Stimulated activated CD8-positive, alpha-beta memory T cell treated with anti-CD3 and anti-CD28 coated beads, Interleukin-4, amount 100 ng/mL, for 24 hours (primary cell): Measurements from ENCODE around the gene MTFP1.
"Not testable (repeated sequence)": the region's sequence is repeated elsewhere in the genome, so short reads cannot be mapped to it uniquely, and the experiment has no call there.

Experiments used
- DNase-seq: peaks from one replicate; pipeline ENCODE4 v3.0.0-alpha.2; 2020; ENCODE audit warnings: low read depth

Gene MTFP1

GRCh38 chr22:30402028-30402765 is 23.4 kb upstream of the MTFP1 start:
- no peak for DNase-seq

DNA sequence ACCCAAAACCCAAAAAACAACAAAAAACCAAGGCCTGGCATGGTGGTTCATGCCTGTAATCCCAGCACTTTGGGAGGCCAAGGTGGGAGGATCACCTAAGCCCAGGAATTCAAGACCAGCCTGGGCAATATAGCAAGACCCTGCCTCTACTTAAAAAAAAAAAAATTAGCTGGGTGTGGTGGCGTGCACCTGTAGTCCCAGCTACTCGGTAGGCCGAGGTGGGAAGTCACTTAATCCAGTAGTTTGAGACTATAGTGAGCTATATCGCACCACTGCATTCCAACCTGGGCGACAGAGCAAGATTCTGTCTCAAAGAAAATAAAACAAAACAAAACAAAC is 22.8 kb upstream of the MTFP1 start:
- DNase-seq, result not testable (repeated sequence)

DNA sequence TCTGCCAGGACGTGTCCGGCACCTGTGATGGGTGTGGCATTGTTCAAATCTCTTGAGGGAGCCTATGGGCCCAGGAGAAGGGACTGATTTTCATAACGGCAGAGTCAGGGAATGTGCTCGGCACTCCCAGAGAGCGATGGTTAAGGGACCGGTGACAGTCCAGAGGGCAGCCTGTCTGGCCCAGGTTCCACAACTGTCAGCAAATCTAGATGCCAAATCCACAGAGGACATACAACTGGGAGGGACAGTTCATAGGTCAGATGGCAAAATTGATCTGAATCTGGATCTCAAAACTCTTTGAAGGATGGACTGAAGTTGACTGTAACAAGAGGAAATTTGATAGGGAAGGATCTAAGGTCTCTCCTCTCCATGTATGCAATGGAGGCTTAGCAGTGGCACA is 21.3 kb upstream of the MTFP1 start:
- no peak for DNase-seq

GRCh38 chr22:30405731-30406130 is 19.8 kb upstream of the MTFP1 start:
- no peak for DNase-seq

DNA sequence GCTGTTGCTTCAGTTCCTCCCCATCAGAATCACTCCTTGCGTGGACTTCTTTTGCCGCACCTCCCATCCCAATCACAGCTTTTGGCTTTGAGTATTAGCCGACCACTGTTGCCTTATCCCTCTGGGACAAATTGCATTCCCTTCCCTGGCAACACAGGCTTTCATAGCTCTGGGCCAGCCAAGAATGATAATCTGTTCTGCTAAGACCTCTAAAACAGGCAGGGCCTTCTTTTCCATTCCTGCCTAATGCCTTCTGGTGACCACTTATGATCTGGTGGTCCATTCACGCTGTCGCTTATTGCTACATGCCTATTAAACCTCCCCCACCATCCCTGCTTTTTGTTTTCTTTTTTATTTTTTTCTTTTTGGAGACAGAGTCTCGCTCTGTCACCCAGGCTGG is 19.2 kb upstream of the MTFP1 start:
- no peak for DNase-seq

- DNase-seq, result no peak
These were observed 17.0 kb upstream of the MTFP1 start for GRCh38 chr22:30408388-30409102.

DNA sequence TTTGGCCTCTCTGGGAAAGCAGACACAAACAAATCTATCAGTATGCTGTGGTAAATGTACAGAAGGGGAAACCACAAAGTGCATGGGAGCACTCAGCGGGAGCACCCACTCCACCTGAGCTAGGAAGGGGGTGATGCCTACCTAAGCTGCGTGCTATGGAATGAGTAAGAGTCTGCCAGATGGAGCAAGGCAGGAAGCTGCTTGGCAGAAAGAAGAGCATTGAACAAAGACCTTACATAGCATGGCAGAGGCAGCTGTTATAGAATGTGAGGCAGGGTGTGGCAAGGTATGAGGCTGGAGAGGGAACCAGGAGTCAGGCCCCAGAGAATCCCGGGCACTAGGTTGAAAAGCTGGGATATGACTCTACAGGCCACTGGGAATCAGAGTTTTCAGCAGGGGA is 13.8 kb upstream of the MTFP1 start:
- DNase-seq, result no peak

- DNase-seq, result no peak
These were observed 12.6 kb upstream of the MTFP1 start for GRCh38 chr22:30413001-30413400.

DNA sequence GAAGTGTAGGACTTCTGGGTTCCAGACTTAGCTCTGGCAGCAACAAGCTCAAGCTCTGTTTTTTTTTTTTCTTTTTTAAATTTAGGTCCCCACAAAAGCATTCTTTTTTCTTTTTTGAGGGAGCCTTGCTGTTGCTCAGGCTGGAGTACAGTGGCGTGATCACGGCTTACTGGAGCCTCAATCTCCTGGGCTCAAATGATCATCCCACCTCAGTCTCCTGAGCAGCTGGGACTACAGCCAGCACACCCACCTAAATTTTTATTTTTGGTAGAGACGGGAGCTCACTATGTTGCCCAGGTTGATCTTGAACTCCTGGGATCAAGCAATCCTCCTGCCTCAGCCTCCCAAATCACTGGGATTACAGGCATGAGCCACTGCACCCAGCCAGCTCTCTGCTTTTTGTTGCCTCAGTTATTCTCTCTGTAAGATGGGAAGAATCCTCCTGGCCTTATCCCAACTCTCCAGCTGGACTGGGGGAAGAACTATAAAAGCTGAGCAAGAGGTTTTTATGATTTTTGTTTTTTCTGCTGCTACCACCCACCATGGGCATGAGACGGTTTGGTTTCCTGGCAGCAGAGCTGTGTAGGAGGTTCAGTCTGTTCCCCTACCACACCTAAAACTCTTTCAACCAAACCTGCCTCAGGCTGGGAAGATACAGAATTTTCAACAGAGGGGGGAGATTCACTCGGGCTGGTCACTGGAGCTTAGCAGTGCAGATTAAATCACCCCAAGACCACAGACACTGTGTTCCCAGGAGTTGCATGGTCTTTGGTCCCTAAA is 11.6 kb upstream of the MTFP1 start:
- no peak for DNase-seq

- no peak for DNase-seq
These were observed 11.0 kb upstream of the MTFP1 start for GRCh38 chr22:30414525-30415047.

DNA sequence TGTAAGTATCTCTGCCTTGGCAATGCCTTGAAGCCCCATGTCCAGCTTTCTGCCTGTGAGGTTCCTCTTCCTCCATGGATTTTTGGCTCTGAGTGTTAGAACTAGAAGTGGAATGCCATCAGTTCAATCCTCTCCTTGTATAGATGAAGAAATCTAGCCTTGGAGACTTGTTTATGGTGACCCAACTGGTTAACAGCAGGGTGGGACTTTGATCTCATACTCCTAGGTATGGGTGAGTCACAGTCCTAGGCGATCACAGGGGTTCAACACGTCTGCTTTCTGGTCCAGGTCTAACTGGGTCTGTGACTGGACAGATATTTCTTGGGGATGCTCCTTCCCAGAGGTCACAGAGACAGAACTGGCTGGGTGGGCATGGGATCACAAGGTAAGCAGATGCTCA is 9.2 kb upstream of the MTFP1 start:
- DNase-seq, result no peak

- DNase-seq, result no peak
These were observed 8.7 kb upstream of the MTFP1 start for GRCh38 chr22:30416837-30417236.

- DNase-seq, result no peak
These were observed 5.0 kb upstream of the MTFP1 start for GRCh38 chr22:30420347-30421125.

- no peak for DNase-seq
These were observed 3.7 kb upstream of the MTFP1 start for GRCh38 chr22:30421695-30422480.

- peak; percentile 19 for DNase-seq
These were observed 2.9 kb upstream of the MTFP1 start for GRCh38 chr22:30422481-30423300.

- DNase-seq, result peak; percentile 39
These were observed 2.1 kb upstream of the MTFP1 start for GRCh38 chr22:30423301-30423958.

DNA sequence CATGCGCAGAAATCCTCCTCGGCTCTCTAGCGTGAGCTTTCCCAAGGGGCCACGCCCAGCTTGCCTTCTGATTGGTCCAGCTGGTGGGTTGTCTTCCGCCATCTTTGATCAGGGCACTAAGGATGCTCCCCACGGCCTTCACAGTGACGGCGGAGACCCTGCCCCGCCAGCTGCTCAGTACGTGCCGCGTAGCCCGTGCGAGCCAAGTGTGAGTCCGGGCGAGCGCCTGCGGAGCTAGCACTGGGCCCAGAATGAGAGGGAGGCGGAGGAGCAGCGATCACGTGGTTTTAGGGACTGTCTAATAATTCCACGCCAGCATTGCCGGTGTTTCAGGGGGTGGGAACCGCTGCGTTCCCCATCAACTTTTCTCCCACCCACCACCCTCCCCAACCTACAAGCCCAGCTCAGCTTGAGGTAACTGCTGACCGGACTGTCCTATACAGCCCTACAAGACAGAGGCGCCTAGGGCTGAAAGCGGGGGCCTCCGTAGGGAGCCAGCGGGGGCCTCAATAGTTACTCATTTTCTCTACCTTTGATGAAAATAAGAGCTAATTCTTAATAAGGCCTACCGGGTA is 1.5 kb upstream of the MTFP1 start:
- peak; percentile 93 for DNase-seq

DNA sequence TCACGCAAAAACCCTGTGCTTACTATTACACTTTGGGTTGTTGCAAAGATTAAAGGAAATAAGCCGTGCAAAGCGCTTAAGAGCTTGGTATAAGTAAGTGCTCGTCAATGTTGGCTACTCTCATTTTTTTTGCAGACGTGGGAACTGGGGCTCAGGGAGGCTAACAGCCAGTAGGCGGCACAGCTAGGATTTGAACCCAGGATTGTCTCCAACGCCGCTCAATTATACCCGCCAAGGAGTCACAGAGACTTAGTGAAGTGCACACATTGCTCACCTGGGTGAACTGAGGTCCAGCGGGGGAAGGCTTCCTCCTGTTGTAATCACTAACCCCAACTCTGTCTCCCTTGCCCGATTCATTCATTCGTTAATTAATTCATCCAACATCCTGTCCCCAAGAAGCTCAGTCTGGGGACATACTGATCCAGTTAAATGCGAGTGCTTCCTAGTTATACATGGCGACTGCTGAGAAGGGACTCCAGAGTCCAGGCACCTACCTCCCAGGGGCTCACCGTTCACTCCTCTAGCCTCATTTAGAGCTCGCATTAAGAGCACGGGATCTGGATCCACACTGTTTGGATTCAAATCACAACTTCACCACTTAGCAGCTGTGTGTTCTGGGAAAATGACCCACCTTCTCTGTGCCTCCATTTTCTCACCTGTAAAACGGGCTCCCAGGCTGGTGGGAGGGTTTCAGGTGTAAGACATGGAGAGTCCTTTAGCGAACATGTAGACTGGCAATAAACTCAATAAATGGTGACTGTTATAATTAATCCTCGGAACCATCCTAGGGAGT is 838 bp upstream of the MTFP1 start:
- no peak for DNase-seq

- DNase-seq, result no peak
These were observed 297 bp upstream of the MTFP1 start for GRCh38 chr22:30425327-30425615.
